Breast epithelium (tissue), 4 donors: ENCODE results near the gene AKAP8. TPM values are rescaled to one million over a fixed set of nuclear protein-coding genes. Genes with fewer than 3 reads are reported as not detected.

Experiments
- DNase-seq, 2 donors: peaks; one replicate each; pipeline ENCODE4 v3.0.0-alpha.2; 2019; ENCODE audit warnings: low spot score in 2 of 2
- H3K27ac ChIP-seq, 2 donors: fragments of 200-600 bp; sonication (generic) in 1 of 2; one replicate each; pipeline ENCODE4 v1.5.1; 2016 to 2019; ENCODE audit warnings: mild to moderate bottlenecking in 1 of 2
- H3K27me3 ChIP-seq, 2 donors: fragments of 200-600 bp; sonication (generic) in 1 of 2; one replicate each; pipeline versions ENCODE4 v1.5.1 to v1.6.0; 2017 to 2019; ENCODE audit warnings: control low read depth in 1 of 2, mild to moderate bottlenecking in 1 of 2
- H3K36me3 ChIP-seq: fragments of 200-600 bp; one replicate; pipeline ENCODE4 v1.5.1; 2019
- H3K4me1 ChIP-seq, 2 donors: fragments of 200-600 bp; sonication (generic); one replicate each; pipeline ENCODE4 v1.5.1; 2016 to 2019; ENCODE audit warnings: control low read depth in 1 of 2
- H3K4me3 ChIP-seq, 3 donors: fragments of 200-600 bp; sonication (generic); 1 replicate in 2 of 3; 2 replicates in 1 of 3; pipeline ENCODE4 v1.5.1; 2016 to 2019; ENCODE audit warnings: mild to moderate bottlenecking in 3 of 3, moderate library complexity in 2 of 3
- H3K9me3 ChIP-seq, 2 donors: fragments of 200-600 bp; sonication (generic) in 1 of 2; one replicate each; pipeline ENCODE4 v1.5.1; 2016 to 2019; ENCODE audit warnings: control low read depth in 1 of 2
- CTCF ChIP-seq, 3 donors: fragments of 450-650 bp; IDR thresholded peaks; one replicate each; pipeline ENCODE4 v1.5.1; 2016 to 2017; ENCODE audit warnings: antibody characterized with exemption in 3 of 3, mild to moderate bottlenecking in 3 of 3, moderate library complexity in 3 of 3
- POLR2A ChIP-seq: fragments of 450-650 bp; IDR thresholded peaks from one replicate; pipeline ENCODE4 v1.6.1; 2016; ENCODE audit warnings: antibody characterized with exemption, mild to moderate bottlenecking, moderate library complexity
- POLR2AphosphoS5 ChIP-seq, 3 donors: sonication (generic); formaldehyde crosslinking; IDR thresholded peaks; one replicate each; pipeline ENCODE4 v1.6.1; 2017; ENCODE audit warnings: antibody characterized with exemption in 3 of 3
- intact Hi-C: fragments of 100-400 bp; cut with DNase I; formaldehyde crosslinking; loops from one replicate; pipeline ENCODE4 v1.15.1; 2023; ENCODE audit warnings: low total_unique reads
- total RNA-seq, 3 donors: library from RNA; depleted of rRNA; stranded (reverse); fragments of >200 nt; gene quantifications; one replicate each; pipeline ENCODE4 v1.1.0, GENCODE V29; 2016

The AKAP8 gene
- 10 to 100 TPM; 23.2 to 40.7 (median 33.4) TPM for total RNA-seq

GRCh38 chr19:15379083-15379998 lies at the start of gene AKAP8:
AKAP8 (minus strand) TSS chr19:15379787; CDS start chr19:15379731, 56 bp downstream.
- H3K9me3 ChIP-seq, result no peaks in the 10 kb centered on the region
- H3K27ac ChIP-seq, result peak within 1 kb of the TSS; percentile 98 to 99
- intact Hi-C loops, result loop anchor here (5.0 to 10.0 kb wide), 2 partner anchors 55 to 658 kb away; no protein-coding TSS in a partner anchor
- H3K4me1 ChIP-seq, result peaks cover 5 to 29% of the 10 kb centered on the region in 2 donors
- H3K4me3 ChIP-seq, result peak within 1 kb of the TSS; percentile 86 to 93 (median 92)
- DNase-seq, result peak; percentile 97 to 99
- no peaks in the 10 kb centered on the region for H3K27me3 ChIP-seq
- TF ChIP-seq CTCF (IDR thresholded peaks at IDR 0.05) (peak in 1 of 3 donors; percentile 12), POLR2AphosphoS5 (IDR thresholded peaks at IDR 0.05) (peak; percentile 89 to 96 (median 92)), POLR2A (peak; percentile 79)
- H3K36me3 ChIP-seq, result no peaks in the 10 kb centered on the region

GRCh38 chr19:15427991-15428471 lies 48.4 kb upstream of the AKAP8 start:
- intact Hi-C loops, result no loop called here
- no peak for DNase-seq
- peaks cover 15% of the 10 kb centered on the region for H3K36me3 ChIP-seq
- H3K4me1 ChIP-seq, result peaks cover 9 to 15% of the 10 kb centered on the region in 2 donors
- no peak overlapping the region for H3K27ac ChIP-seq
- H3K4me3 ChIP-seq, result no peak overlapping the region
- no peak for TF ChIP-seq POLR2AphosphoS5 (IDR thresholded peaks at IDR 0.05)
- TF ChIP-seq CTCF (IDR thresholded peaks at IDR 0.05), result no peak
- TF ChIP-seq POLR2A, result no peak
- no peaks in the 10 kb centered on the region for H3K9me3 ChIP-seq
- no peaks in the 10 kb centered on the region for H3K27me3 ChIP-seq

- no peak for DNase-seq
- Histone ChIP-seq H3K27me3 (no peaks in the 10 kb centered on the region), H3K9me3 (no peaks in the 10 kb centered on the region), H3K36me3 (peaks cover 15% of the 10 kb centered on the region), H3K4me3 (no peak overlapping the region), H3K27ac (no peak overlapping the region), H3K4me1 (peaks cover 9 to 15% of the 10 kb centered on the region in 2 donors)
- TF ChIP-seq POLR2AphosphoS5 (IDR thresholded peaks at IDR 0.05), result no peak
- no peak for TF ChIP-seq CTCF (IDR thresholded peaks at IDR 0.05)
- TF ChIP-seq POLR2A, result no peak
- intact Hi-C loops, result no loop called here
Observed at GRCh38 chr19:15427350-15427700, 47.7 kb upstream of the AKAP8 start.

- no peak overlapping the region for H3K4me3 ChIP-seq
- no peak for DNase-seq
- H3K4me1 ChIP-seq, result peaks cover 9 to 15% of the 10 kb centered on the region in 2 donors
- H3K27me3 ChIP-seq, result no peaks in the 10 kb centered on the region
- no peaks in the 10 kb centered on the region for H3K9me3 ChIP-seq
- H3K36me3 ChIP-seq, result peaks cover 15% of the 10 kb centered on the region
- TF ChIP-seq CTCF (IDR thresholded peaks at IDR 0.05) (no peak), POLR2AphosphoS5 (IDR thresholded peaks at IDR 0.05) (no peak), POLR2A (no peak)
- no peak overlapping the region for H3K27ac ChIP-seq
- intact Hi-C loops, result no loop called here
Observed at GRCh38 chr19:15426485-15427349, 47.1 kb upstream of the AKAP8 start.
